C4-2B (cell line): ENCODE results near the gene SPAG4.

ENCODE experiments used
- ZFX ChIP-seq: fragments of 450-650 bp; IDR thresholded peaks from 2 replicates; pipeline ENCODE4 v1.6.1; 2017
- TF ChIP-seq, protein P1 (sequence below): fragments of 450-650 bp; conservative IDR thresholded peaks from 2 replicates; pipeline ENCODE4 v1.5.1; 2017; ENCODE audit warnings: mild to moderate bottlenecking

GRCh38 chr20:35615667-35616464, at the start of gene SPAG4:
- TF ChIP-seq, protein P1, sequence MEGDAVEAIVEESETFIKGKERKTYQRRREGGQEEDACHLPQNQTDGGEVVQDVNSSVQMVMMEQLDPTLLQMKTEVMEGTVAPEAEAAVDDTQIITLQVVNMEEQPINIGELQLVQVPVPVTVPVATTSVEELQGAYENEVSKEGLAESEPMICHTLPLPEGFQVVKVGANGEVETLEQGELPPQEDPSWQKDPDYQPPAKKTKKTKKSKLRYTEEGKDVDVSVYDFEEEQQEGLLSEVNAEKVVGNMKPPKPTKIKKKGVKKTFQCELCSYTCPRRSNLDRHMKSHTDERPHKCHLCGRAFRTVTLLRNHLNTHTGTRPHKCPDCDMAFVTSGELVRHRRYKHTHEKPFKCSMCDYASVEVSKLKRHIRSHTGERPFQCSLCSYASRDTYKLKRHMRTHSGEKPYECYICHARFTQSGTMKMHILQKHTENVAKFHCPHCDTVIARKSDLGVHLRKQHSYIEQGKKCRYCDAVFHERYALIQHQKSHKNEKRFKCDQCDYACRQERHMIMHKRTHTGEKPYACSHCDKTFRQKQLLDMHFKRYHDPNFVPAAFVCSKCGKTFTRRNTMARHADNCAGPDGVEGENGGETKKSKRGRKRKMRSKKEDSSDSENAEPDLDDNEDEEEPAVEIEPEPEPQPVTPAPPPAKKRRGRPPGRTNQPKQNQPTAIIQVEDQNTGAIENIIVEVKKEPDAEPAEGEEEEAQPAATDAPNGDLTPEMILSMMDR = no peak
- peak; percentile 76; the same call in 1 of the 2 replicates for TF ChIP-seq ZFX
